WTC11 (cell line): ENCODE data around the gene CABLES1.

Experiments
- CREB1 ChIP-seq: sonication (generic); formaldehyde crosslinking; IDR thresholded peaks from 2 replicates; pipeline ENCODE4 v1.8.0; 2023; ENCODE audit warnings: mild to moderate bottlenecking, missing genetic modification reagents
- JUN ChIP-seq: sonication (generic); formaldehyde crosslinking; IDR thresholded peaks from 2 replicates; pipeline ENCODE4 v1.8.0; 2023; ENCODE audit warnings: mild to moderate bottlenecking, missing genetic modification reagents
- RELA ChIP-seq: sonication (generic); formaldehyde crosslinking; IDR thresholded peaks from 2 replicates; pipeline ENCODE4 v1.8.1; 2022; ENCODE audit warnings: missing genetic modification reagents, mild to moderate bottlenecking, borderline replicate concordance
- SMAD4 ChIP-seq: sonication (generic); formaldehyde crosslinking; IDR thresholded peaks from 2 replicates; pipeline ENCODE4 v1.8.0; 2022; ENCODE audit warnings: mild to moderate bottlenecking, missing genetic modification reagents
- SP1 ChIP-seq: sonication (generic); formaldehyde crosslinking; conservative IDR thresholded peaks from 2 replicates; pipeline ENCODE4 v1.8.1; 2022; ENCODE audit warnings: missing genetic modification reagents
- STAT6 ChIP-seq: sonication (generic); formaldehyde crosslinking; conservative IDR thresholded peaks from 2 replicates; pipeline ENCODE4 v1.8.1; 2023; ENCODE audit warnings: mild to moderate bottlenecking, low read depth, missing genetic modification reagents, moderate library complexity
- ZBTB21 ChIP-seq: sonication (generic); formaldehyde crosslinking; IDR thresholded peaks from 2 replicates; pipeline ENCODE4 v1.8.1; 2023; ENCODE audit warnings: mild to moderate bottlenecking, missing genetic modification reagents, borderline replicate concordance
- ZNF232 ChIP-seq: sonication (generic); formaldehyde crosslinking; IDR thresholded peaks from 2 replicates; pipeline ENCODE4 v1.8.0; 2022; ENCODE audit warnings: mild to moderate bottlenecking, missing genetic modification reagents
- TF ChIP-seq, protein P1 (sequence below): sonication (generic); formaldehyde crosslinking; IDR thresholded peaks from 2 replicates; pipeline ENCODE4 v1.8.1; 2022; ENCODE audit warnings: low read depth, missing genetic modification reagents, borderline replicate concordance
- TF ChIP-seq, protein P2 (sequence below): fragments of 200-600 bp; IDR thresholded peaks from 2 replicates; pipeline ENCODE4 v1.8.0; 2022; ENCODE audit warnings: antibody characterized with exemption

DNA sequence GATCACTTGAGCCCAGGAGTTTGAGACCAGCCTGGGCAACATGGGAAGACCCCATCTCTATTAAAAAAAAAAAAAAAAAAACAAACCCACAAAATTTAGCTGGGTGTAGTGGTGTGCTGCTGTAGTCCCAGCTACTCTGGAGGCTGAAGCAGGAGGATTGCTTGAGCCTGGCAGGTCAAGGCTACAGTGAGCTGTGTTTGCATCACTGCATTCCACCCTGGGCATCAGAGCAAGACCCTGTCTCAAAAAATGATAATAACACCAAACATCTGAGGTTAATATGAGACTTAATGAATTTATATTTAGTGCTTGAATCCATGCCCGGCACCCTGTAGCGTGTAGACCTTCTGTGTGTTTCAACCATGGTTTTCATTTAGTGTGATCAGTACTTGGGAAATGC, 22.8 kb downstream of the CABLES1 start:
- TF ChIP-seq, protein P1, sequence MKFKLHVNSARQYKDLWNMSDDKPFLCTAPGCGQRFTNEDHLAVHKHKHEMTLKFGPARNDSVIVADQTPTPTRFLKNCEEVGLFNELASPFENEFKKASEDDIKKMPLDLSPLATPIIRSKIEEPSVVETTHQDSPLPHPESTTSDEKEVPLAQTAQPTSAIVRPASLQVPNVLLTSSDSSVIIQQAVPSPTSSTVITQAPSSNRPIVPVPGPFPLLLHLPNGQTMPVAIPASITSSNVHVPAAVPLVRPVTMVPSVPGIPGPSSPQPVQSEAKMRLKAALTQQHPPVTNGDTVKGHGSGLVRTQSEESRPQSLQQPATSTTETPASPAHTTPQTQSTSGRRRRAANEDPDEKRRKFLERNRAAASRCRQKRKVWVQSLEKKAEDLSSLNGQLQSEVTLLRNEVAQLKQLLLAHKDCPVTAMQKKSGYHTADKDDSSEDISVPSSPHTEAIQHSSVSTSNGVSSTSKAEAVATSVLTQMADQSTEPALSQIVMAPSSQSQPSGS (CRISPR knock-in tag), result no peak
- TF ChIP-seq RELA (CRISPR knock-in tag), result no peak
- no peak for TF ChIP-seq CREB1
- TF ChIP-seq, protein P2, sequence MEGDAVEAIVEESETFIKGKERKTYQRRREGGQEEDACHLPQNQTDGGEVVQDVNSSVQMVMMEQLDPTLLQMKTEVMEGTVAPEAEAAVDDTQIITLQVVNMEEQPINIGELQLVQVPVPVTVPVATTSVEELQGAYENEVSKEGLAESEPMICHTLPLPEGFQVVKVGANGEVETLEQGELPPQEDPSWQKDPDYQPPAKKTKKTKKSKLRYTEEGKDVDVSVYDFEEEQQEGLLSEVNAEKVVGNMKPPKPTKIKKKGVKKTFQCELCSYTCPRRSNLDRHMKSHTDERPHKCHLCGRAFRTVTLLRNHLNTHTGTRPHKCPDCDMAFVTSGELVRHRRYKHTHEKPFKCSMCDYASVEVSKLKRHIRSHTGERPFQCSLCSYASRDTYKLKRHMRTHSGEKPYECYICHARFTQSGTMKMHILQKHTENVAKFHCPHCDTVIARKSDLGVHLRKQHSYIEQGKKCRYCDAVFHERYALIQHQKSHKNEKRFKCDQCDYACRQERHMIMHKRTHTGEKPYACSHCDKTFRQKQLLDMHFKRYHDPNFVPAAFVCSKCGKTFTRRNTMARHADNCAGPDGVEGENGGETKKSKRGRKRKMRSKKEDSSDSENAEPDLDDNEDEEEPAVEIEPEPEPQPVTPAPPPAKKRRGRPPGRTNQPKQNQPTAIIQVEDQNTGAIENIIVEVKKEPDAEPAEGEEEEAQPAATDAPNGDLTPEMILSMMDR, result no peak
- no peak for TF ChIP-seq SP1
- no peak for TF ChIP-seq ZBTB21 (CRISPR knock-in tag)
- no peak for TF ChIP-seq STAT6 (CRISPR knock-in tag)
- TF ChIP-seq JUN (CRISPR knock-in tag), result no peak
- TF ChIP-seq ZNF232 (CRISPR knock-in tag), result no peak
- TF ChIP-seq SMAD4 (CRISPR knock-in tag), result no peak
